Neuron (in vitro differentiated cells): ENCODE results near the gene GOLPH3.
"Not testable (repeated sequence)": the region's sequence is repeated elsewhere in the genome, so short reads cannot be mapped to it uniquely, and the experiment has no call there.

Source experiments
- H2AFZ ChIP-seq: one replicate; pipeline ENCODE4 v1.6.1; 2013; ENCODE audit warnings: low read depth, mild to moderate bottlenecking, inconsistent platforms, low read length, moderate library complexity
- H3K27me3 ChIP-seq: one replicate; pipeline ENCODE4 v1.6.1; 2013; ENCODE audit warnings: low read length; ENCODE audit not compliant: insufficient read depth
- H3K36me3 ChIP-seq: one replicate; pipeline ENCODE4 v1.6.1; 2013; ENCODE audit warnings: low read length; ENCODE audit not compliant: insufficient read depth
- H3K4me1 ChIP-seq: one replicate; pipeline ENCODE4 v1.6.1; 2013; ENCODE audit warnings: low read length; ENCODE audit not compliant: insufficient read depth
- H3K4me3 ChIP-seq: 2 replicates; pipeline ENCODE4 v1.5.1; 2013; ENCODE audit warnings: mild to moderate bottlenecking, low read length, moderate library complexity
- H3K9me3 ChIP-seq: one replicate; pipeline ENCODE4 v1.6.1; 2013; ENCODE audit warnings: low read length

GOLPH3 gene

DNA sequence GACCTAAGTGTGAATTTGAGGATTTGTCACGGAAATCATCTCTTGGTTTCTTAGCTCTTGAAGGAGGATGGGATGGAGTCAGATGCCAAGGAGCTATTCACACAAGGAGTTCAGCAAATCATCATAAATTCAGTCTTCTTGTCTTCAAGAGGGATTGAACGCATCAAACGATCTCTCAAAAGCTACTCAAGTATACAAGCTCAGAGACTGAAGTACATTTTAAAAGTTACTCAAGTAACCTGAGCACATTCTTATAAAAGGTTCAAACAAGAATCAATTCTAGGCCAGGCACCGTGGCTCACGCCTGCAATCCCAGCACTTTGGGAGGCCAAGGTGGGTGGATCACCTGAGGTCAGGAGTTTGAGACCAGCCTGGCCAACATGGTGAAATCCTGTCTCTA lies 21.1 kb upstream of the GOLPH3 start:
- H3K9me3 ChIP-seq = no peaks in the 10 kb centered on the region
- no peaks in the 10 kb centered on the region for H3K36me3 ChIP-seq
- no peak overlapping the region for H3K4me3 ChIP-seq
- H3K4me1 ChIP-seq = no peaks in the 10 kb centered on the region
- H3K27me3 ChIP-seq = no peaks in the 10 kb centered on the region
- no peak overlapping the region for H2AFZ ChIP-seq

DNA sequence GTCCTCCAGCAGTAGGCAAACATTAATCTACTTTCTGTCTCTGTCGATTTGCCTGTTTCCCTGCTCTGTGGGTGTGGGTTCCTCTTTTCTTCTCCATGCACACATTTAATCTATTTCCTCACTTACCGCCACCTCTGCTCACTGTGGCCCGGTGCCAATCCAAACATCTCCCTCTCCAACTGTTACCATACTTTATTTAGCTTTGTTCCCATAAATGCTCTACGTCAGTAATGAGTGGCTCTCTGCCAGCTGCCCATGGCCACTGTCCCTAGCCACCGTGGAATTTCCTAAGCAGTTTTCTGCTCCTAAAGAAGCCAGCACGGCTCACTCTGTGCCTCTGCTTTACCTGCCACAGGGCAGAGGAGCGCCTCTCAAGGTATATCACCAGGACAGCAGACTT lies 19.5 kb upstream of the GOLPH3 start:
- H3K4me1 ChIP-seq = peaks cover 2% of the 10 kb centered on the region
- H3K9me3 ChIP-seq = no peaks in the 10 kb centered on the region
- H3K4me3 ChIP-seq = no peak overlapping the region
- H2AFZ ChIP-seq = no peak overlapping the region
- no peaks in the 10 kb centered on the region for H3K36me3 ChIP-seq
- H3K27me3 ChIP-seq = no peaks in the 10 kb centered on the region

DNA sequence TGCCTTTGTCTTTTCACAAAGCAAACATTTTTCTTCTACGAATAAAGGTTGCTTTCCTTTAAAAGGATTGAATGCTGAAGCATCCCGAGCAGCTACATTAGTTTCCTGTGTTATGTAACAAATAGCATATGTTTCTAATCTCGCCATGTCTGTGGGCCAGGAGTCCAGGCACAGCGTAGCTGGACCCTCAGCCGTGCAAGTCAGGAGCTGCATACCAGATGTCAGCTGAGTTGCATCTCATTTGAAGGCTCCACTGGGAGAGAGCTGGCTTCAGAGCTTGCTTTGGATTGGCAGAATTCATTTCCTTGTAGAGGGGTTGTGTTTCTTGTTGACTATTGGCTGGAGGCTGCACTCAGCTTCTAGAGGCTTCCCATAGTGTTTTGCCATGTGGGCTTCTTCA lies 16.0 kb upstream of the GOLPH3 start:
- Histone ChIP-seq H2AFZ (no peak overlapping the region), H3K36me3 (no peaks in the 10 kb centered on the region), H3K4me3 (no peak overlapping the region), H3K4me1 (peaks cover 2% of the 10 kb centered on the region), H3K27me3 (no peaks in the 10 kb centered on the region), H3K9me3 (no peaks in the 10 kb centered on the region)

DNA sequence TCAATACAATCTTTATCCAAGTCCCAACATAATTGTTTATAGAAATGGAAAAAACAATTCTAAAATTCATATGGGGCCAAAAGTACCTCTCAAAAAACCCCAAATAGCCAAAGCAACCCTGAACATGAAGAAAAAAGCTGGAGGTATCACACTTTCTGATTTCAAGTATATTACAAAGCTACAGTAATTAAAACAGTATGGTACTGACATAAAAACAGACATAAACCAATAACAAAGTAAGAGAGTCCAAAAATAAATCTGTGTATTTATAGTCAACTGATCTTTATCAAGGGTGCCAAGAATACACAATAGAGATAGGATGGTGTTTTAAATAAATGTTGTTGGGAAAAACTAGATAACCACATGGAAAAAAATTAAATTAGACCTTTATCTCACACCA lies 13.6 kb upstream of the GOLPH3 start:
- H2AFZ ChIP-seq = no peak overlapping the region
- no peak overlapping the region for H3K4me3 ChIP-seq
- H3K36me3 ChIP-seq = no peaks in the 10 kb centered on the region
- H3K9me3 ChIP-seq = peaks cover 2% of the 10 kb centered on the region
- peaks cover 2% of the 10 kb centered on the region for H3K4me1 ChIP-seq
- no peaks in the 10 kb centered on the region for H3K27me3 ChIP-seq

DNA sequence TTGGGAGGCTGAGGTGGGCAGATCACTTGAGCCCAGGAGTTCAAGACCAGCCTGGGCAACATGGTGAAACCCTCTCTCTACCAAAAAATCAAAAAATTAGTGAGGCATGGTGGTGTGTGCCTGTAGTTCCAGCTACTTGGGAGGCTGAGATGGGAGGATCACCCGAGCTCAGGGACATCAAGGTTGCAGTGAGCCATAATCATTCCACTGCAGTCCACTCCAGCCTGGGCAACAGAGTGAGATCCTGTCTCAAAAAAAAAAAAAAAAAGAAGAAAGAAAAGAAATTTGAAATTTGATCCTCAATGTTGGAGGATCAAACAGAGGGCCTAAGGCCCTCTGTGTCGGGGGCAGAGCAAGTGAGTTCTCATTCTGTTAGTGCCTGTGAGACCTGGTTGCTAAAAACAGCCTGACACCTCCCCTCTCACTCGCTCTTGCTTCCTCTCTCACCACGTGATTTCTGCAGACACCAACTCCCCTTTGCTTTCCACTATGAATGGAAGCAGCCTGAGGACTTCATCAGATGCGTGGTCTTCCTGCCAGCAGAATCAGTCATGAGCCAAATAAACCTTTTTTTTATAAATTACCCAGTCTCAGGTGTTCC lies 8.4 kb upstream of the GOLPH3 start:
- Histone ChIP-seq H3K4me3 (no peak overlapping the region), H2AFZ (no peak overlapping the region), H3K36me3 (no peaks in the 10 kb centered on the region), H3K4me1 (no peaks in the 10 kb centered on the region), H3K27me3 (no peaks in the 10 kb centered on the region), H3K9me3 (peaks cover 2% of the 10 kb centered on the region)

DNA sequence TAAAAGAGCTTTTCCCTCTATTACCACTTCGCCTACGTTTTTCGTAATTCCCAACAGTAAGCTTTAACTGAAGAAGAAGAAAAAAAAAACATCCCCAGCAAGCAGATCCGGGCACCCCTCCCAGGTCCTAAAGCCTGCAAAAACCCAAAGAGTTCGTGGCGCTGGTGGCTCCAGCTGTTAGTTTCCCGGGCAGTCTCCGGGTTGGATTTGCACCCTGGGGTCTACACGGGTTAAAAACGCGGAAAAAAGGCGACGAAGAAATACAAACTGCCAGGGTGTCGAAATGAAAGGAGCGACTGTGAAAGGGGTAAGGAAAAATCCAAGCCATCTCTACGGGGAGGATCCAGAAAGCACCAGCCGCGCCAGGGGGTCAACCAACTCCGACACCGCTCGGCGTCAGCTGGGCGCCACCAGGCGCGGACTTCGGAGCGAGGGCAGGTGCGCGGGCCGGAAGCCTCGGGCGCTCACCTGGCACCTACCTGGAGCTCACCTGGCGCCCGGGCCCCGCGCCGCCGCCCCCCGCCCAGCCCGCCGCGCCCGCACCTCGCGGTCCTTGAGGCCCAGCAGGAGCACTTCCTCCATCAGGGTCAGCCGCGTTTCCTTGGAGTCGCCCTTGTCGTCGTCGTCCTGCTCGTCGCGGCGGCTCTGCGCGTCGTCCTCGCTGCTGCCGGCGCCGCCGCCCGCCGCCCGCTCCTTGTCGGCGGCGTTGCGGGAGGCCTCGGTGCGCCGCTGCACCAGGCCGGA lies 680 bp downstream of the GOLPH3 start:
- Histone ChIP-seq H3K4me1 (peaks cover 10% of the 10 kb centered on the region), H2AFZ (peak overlapping the region; percentile 86), H3K36me3 (peaks cover 32% of the 10 kb centered on the region), H3K9me3 (no peaks in the 10 kb centered on the region), H3K4me3 (peak overlapping the region; percentile 80), H3K27me3 (no peaks in the 10 kb centered on the region)

DNA sequence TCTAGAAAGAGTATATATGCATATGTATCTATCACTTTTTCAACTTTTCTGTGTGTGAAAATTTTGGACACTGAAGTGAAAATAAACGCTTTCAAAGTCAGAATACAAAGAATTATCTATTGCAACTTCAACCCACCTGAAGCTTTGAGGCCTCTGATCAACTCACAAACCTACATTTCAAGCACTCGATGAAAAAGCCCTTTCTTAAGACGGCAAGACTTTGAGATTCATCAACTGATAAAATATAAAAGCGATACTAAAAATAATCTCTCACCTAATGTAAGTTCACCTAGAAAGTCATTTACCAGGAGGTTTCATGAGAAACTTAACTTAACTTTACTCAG lies 1.2 kb downstream of the GOLPH3 start:
- H3K27me3 ChIP-seq = no peaks in the 10 kb centered on the region
- no peak overlapping the region for H2AFZ ChIP-seq
- H3K9me3 ChIP-seq = no peaks in the 10 kb centered on the region
- peaks cover 38% of the 10 kb centered on the region for H3K36me3 ChIP-seq
- peaks cover 10% of the 10 kb centered on the region for H3K4me1 ChIP-seq
- peak overlapping the region; percentile 80 for H3K4me3 ChIP-seq

DNA sequence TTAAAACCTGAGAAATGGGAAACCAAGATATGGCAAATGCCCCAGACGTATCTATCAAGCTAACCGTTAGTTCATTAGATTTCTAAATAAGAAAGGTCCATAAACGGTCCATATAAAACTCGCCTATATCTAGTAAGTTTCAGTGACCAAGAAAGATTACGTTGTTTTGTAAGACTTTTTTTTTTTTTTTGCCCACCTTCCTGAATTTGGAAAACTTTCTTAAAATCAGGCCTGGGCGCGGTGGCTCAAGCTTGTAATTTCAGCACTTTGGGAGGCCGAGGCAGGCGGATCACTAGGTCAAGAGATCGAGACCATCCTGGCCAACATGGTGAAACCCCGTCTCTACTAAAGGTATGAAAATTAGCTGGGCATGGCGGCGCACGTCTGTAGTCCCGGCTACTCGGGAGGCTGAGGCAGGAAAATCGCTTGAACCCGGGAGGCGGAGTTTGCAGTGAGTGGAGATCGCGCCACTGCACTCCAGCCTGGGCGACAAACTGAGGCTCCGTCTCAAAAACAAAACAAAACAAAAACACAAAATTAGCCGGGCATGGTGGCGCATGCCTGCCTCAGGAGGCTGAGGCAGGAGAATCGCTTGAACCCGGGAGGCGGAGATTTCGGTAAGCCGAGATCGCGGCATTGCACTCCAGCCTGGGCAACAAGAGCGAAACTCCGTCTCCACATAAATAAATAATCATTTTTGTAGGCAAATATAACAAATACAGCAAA lies 1.8 kb downstream of the GOLPH3 start:
- H3K4me1 ChIP-seq = not testable (repeated sequence)

DNA sequence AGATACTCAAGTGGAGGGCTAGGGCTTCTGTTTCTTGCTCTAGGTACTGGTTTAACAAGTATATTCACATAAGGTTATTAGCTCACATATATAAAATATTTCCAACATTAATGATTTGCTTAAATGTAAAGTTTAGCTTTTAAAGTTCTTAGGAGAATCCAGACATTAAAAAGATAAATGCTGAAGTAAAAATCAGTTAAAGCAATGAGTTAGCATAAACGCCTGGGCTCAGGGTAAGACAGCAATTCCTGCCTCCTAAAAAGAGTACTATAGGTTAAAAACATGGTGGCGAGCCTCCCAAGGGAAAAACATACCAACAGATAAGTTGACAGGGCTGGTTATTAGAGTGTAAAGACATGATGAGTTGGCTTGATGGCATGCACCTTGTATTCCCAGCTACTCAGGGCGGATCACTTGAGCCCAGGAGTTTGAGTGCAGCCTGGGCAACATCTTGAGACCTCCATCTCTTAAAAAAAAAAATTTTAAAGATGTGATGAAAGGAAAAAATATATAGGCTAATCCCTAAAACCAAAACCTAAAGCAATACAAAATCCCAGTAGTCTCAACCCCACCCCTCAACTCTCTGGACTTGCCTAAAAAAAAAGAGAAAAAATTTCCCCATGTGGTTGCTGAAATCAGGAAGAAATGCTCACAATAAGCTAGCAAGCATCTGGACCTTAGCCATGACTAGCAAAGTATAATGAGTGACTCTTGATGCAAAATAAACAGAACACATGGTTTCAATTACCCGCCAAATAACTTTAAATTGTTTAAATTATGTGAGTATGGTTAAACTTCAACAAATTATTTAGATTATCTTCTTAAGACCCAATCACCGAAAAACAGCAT lies 3.6 kb downstream of the GOLPH3 start:
- H3K36me3 ChIP-seq = peaks cover 51% of the 10 kb centered on the region
- H3K4me3 ChIP-seq = no peak overlapping the region
- peaks cover 10% of the 10 kb centered on the region for H3K4me1 ChIP-seq
- no peak overlapping the region for H2AFZ ChIP-seq
- no peaks in the 10 kb centered on the region for H3K27me3 ChIP-seq
- peaks cover 2% of the 10 kb centered on the region for H3K9me3 ChIP-seq

More for the DNA sequence above, 1.8 kb downstream of the GOLPH3 start:
- H3K9me3 ChIP-seq, H3K27me3 ChIP-seq, H2AFZ ChIP-seq: not testable (repeated sequence)
- peaks cover 42% of the 10 kb centered on the region for H3K36me3 ChIP-seq
- H3K4me3 ChIP-seq = peak overlapping the region; percentile 80

DNA sequence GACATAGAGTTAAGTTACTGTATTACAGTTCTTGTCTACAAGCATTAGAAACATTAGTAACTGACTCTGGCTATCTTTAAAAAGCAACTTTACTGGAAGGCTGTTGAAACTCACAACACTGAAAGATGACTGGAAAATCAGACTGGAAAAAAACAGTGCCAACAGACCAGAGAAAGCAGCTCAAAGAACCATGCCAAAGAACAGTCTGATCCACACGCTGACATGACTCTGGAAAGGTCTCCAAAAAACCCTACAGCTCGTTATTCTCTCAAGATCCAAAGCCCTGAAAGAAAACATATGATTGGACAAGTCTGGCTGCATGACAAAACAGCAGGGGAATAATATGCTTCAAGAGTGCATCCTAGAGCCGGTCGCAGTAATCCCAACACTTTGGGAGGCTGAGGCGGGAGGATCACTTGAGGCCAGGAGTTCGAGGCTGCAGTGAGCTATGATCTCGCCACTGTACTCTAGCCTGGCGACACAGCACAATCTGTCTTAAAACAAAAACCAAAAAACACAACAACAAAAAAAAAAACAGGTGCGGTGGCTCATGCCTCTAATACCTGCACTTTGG lies 5.6 kb downstream of the GOLPH3 start:
- H3K4me3 ChIP-seq = no peak overlapping the region
- no peaks in the 10 kb centered on the region for H3K27me3 ChIP-seq
- H3K36me3 ChIP-seq = peaks cover 53% of the 10 kb centered on the region
- peaks cover 4% of the 10 kb centered on the region for H3K9me3 ChIP-seq
- H2AFZ ChIP-seq = no peak overlapping the region
- H3K4me1 ChIP-seq = peaks cover 7% of the 10 kb centered on the region

DNA sequence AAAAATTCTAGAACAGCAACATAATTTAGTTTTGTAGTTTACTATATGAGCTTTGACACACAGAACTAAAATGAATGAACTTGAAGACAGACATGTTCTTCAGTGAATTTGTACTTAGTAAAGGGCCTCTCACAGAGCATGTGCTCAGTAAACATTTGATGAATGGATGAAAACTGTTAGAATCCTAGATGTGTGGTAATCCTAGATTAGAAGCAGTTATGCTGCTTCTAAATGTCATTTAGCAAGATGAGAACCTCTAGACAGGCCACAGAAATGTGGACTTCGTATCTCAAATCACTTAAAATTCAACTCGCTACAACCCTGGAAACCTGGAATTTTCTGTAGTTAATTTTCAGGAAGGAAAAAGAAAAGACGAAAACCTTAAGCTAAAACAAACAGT lies 8.5 kb downstream of the GOLPH3 start:
- H3K4me1 ChIP-seq = peaks cover under 1% of the 10 kb centered on the region
- H3K27me3 ChIP-seq = no peaks in the 10 kb centered on the region
- H2AFZ ChIP-seq = no peak overlapping the region
- peaks cover 4% of the 10 kb centered on the region for H3K9me3 ChIP-seq
- no peak overlapping the region for H3K4me3 ChIP-seq
- peaks cover 41% of the 10 kb centered on the region for H3K36me3 ChIP-seq

DNA sequence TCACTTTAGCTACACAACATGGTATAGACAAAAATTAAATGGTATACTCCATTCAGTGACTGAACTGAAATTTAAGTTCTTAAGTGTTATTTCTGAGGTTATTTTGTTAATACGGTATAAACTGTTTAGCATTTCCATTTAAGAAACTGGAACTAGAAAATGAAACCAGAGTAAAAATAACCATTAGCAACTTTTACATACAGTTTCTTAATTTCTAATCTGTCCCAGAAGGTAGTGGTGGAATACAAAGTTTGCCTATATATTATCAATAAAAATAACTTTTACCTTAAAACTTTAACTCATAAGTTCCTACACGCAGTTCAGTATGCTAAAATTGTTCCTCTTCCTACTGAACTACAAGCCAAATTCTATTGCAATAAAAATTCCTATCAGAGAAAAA lies 10.3 kb downstream of the GOLPH3 start:
- Histone ChIP-seq H3K4me3 (no peak overlapping the region), H2AFZ (no peak overlapping the region), H3K36me3 (peaks cover 25% of the 10 kb centered on the region), H3K4me1 (no peaks in the 10 kb centered on the region), H3K27me3 (no peaks in the 10 kb centered on the region), H3K9me3 (peaks cover 4% of the 10 kb centered on the region)
